HCT116 (cell line): ENCODE results near the gene FTSJ3. TPM values are rescaled to one million over a fixed set of nuclear protein-coding genes. Genes with fewer than 3 reads are reported as not detected.
A peak's percentile ranks its signal among the peaks of the same experiment; 100 is the strongest.

ENCODE experiments used
- ATAC-seq: fragments of 200-7000 bp; cut with Tn5 transposase; 2 replicates; pipeline ENCODE4 v1.9.1; 2020; ENCODE audit warnings: mild to moderate bottlenecking, moderate library complexity
- BruUV-seq: library from RNA; stranded (reverse); fragments of 400-500 nt; replicated peaks from 2 replicates; lab custom pipeline; 2021; lab: Mats Ljungman, UMichigan
- CTCF ChIA-PET: fragments of 300-600 bp; sonication (Branson Sonifier 250); formaldehyde crosslinking; loops from one replicate; lab custom pipeline; 2021; ENCODE audit warnings: antibody characterized with exemption; lab: Charles Lee
- POLR2A ChIA-PET: fragments of 300-600, 350-600 bp; sonication (Branson Sonifier 250); formaldehyde crosslinking; loops from one replicate; lab custom pipeline; 2021; ENCODE audit warnings: antibody characterized with exemption; lab: Charles Lee
- RAD21 ChIA-PET, 2 experiments: fragments of 300-600 bp; sonication (Branson Sonifier 250); formaldehyde crosslinking; loops; one replicate each; lab custom pipeline; 2023; ENCODE audit warnings: low total read pairs in 2 of 2; ENCODE audit not compliant: uncharacterized antibody in 2 of 2, unreplicated experiment in 2 of 2, low non-redundant PET in 1 of 2; lab: Charles Lee
- DNase-seq: peaks from one replicate; pipeline ENCODE4 v3.0.0-alpha.2; 2010; ENCODE audit warnings: low read depth, low spot score
- H2AFZ ChIP-seq: fragments of 200-600 bp; shearing (Covaris generic), sonication (generic); 2 replicates; pipeline ENCODE4 v1.6.1; 2017; ENCODE audit warnings: low read depth, mixed run types, mixed read lengths, antibody characterized with exemption, low read length; ENCODE audit not compliant: poor library complexity, severe bottlenecking
- H3K27ac ChIP-seq: 2 replicates; pipeline ENCODE4 v1.5.1; 2012; ENCODE audit warnings: low read depth, low read length
- H3K27me3 ChIP-seq: fragments of 200-600 bp; sonication (generic); 2 replicates; pipeline ENCODE4 v1.6.1; 2016; ENCODE audit warnings: mixed run types, low read length, mixed read lengths; ENCODE audit not compliant: insufficient read depth
- H3K36me3 ChIP-seq, 2 experiments: fragments of 200-500 bp in 1 of 2; fragments of 200-600 bp in 1 of 2; sonication (Bioruptor generic) in 1 of 2; sonication (generic) in 1 of 2; 2 replicates each; pipeline versions ENCODE4 v1.5.1 to v1.6.1; 2014 to 2016; ENCODE audit warnings: low read length in 2 of 2, inconsistent platforms in 1 of 2, mixed read lengths in 1 of 2, mixed run types in 1 of 2; ENCODE audit not compliant: insufficient read depth in 2 of 2, control insufficient read depth in 1 of 2
- H3K4me1 ChIP-seq, 2 experiments: fragments of 200-600 bp in 1 of 2; sonication (generic) in 1 of 2; 2 replicates each; pipeline versions ENCODE4 v1.5.1 to v1.6.1; 2012 to 2017; ENCODE audit warnings: low read length in 2 of 2, inconsistent platforms in 1 of 2, mild to moderate bottlenecking in 1 of 2, mixed read lengths in 1 of 2, mixed run types in 1 of 2, moderate library complexity in 1 of 2; ENCODE audit not compliant: insufficient read depth in 2 of 2, control insufficient read depth in 1 of 2
- H3K4me2 ChIP-seq: fragments of 200-600 bp; sonication (generic); 2 replicates; pipeline ENCODE4 v1.6.1; 2017; ENCODE audit warnings: mixed run types, low read length, mixed read lengths
- H3K4me3 ChIP-seq, 2 experiments: fragments of 200-600 bp in 1 of 2; sonication (generic) in 1 of 2; replicated peaks in 1 of 2; 2 replicates each; pipeline ENCODE4 v1.5.1; 2011 to 2016; ENCODE audit warnings: low read length in 2 of 2, control low read depth in 1 of 2, low read depth in 1 of 2, mild to moderate bottlenecking in 1 of 2, mixed read lengths in 1 of 2, mixed run types in 1 of 2
- H3K79me2 ChIP-seq: fragments of 200-600 bp; sonication (generic); 2 replicates; pipeline ENCODE4 v1.6.1; 2017; ENCODE audit warnings: mild to moderate bottlenecking, mixed run types, low read length, moderate library complexity, mixed read lengths; ENCODE audit not compliant: insufficient read depth
- H3K9ac ChIP-seq: fragments of 200-600 bp; sonication (generic); 2 replicates; pipeline ENCODE4 v1.6.1; 2016; ENCODE audit warnings: low read length, mixed read lengths
- H3K9me2 ChIP-seq: fragments of 200-600 bp; sonication (generic), shearing (Covaris generic); 2 replicates; pipeline ENCODE4 v1.6.1; 2017; ENCODE audit warnings: mixed run types, mild to moderate bottlenecking, moderate library complexity; ENCODE audit not compliant: insufficient read depth
- H3K9me3 ChIP-seq, 2 experiments: fragments of 200-500 bp in 1 of 2; fragments of 200-600 bp in 1 of 2; sonication (Bioruptor generic) in 1 of 2; sonication (generic) in 1 of 2; 2 replicates each; pipeline ENCODE4 v1.6.1; 2014 to 2017; ENCODE audit warnings: low read length in 2 of 2, mixed read lengths in 2 of 2, inconsistent platforms in 1 of 2, low read depth in 1 of 2, mild to moderate bottlenecking in 1 of 2, mixed run types in 1 of 2, moderate library complexity in 1 of 2; ENCODE audit not compliant: control insufficient read depth in 1 of 2, insufficient read depth in 1 of 2
- H4K20me1 ChIP-seq: fragments of 200-600 bp; sonication (generic), shearing (Covaris generic); 2 replicates; pipeline ENCODE4 v1.6.1; 2017; ENCODE audit warnings: mixed run types, mild to moderate bottlenecking, moderate library complexity; ENCODE audit not compliant: insufficient read depth
- ATF3 ChIP-seq: IDR thresholded peaks from 2 replicates; pipeline ENCODE4 v1.6.1; 2012
- EGR1 ChIP-seq: IDR thresholded peaks from 2 replicates; pipeline ENCODE4 v1.6.1; 2012; ENCODE audit warnings: low read depth
- EZH2 ChIP-seq: fragments of 200-600 bp; sonication (generic); IDR thresholded peaks from 2 replicates; pipeline ENCODE4 v1.6.1; 2017; ENCODE audit warnings: antibody characterized with exemption, mixed run types
- EZH2phosphoT487 ChIP-seq: fragments of 200-600 bp; IDR thresholded peaks from 2 replicates; pipeline ENCODE4 v1.6.1; 2018; ENCODE audit warnings: antibody characterized with exemption, borderline replicate concordance
- FOSL1 ChIP-seq: IDR thresholded peaks from 2 replicates; pipeline ENCODE4 v1.6.1; 2012; ENCODE audit warnings: low read depth
- JUND ChIP-seq: IDR thresholded peaks from 2 replicates; pipeline ENCODE4 v1.6.1; 2012
- MAX ChIP-seq: IDR thresholded peaks from 2 replicates; pipeline ENCODE4 v1.6.1; 2012
- RAD21 ChIP-seq: IDR thresholded peaks from 2 replicates; pipeline ENCODE4 v1.6.1; 2012; ENCODE audit warnings: low read depth, mild to moderate bottlenecking
- SP1 ChIP-seq: IDR thresholded peaks from 2 replicates; pipeline ENCODE4 v1.6.1; 2012; ENCODE audit warnings: low read depth
- ZBTB33 ChIP-seq: IDR thresholded peaks from 2 replicates; pipeline ENCODE4 v1.6.1; 2011; ENCODE audit warnings: mild to moderate bottlenecking, low read length, moderate library complexity; ENCODE audit not compliant: insufficient replicate concordance; ENCODE audit errors: extremely low read depth
- ZFX ChIP-seq: fragments of 450-650 bp; IDR thresholded peaks from 2 replicates; pipeline ENCODE4 v1.6.1; 2017
- ZNF274 ChIP-seq: fragments of 200-500 bp; sonication (Bioruptor generic); IDR thresholded peaks from 2 replicates; pipeline ENCODE4 v1.6.1; 2014; ENCODE audit warnings: mild to moderate bottlenecking, low read depth, low read length, inconsistent platforms
- intact Hi-C: fragments of 100-400 bp; cut with micrococcal nuclease; formaldehyde crosslinking; loops from 2 replicates; pipeline ENCODE4 v1.10.0; 2022
- total RNA-seq: library from RNA; stranded (reverse); gene quantifications from one replicate; pipeline ENCODE4 v1.2.1, GENCODE V29; 2021; ENCODE audit not compliant: unreplicated experiment

FTSJ3 gene
- total RNA-seq, 1 experiment from 2014 or later = 70.9 TPM

GRCh38 chr17:63780928-63781327 lies 46.5 kb downstream of the FTSJ3 start:
- H3K27ac ChIP-seq = no peak overlapping the region
- no peak overlapping the region for H2AFZ ChIP-seq
- no peak overlapping the region for H3K4me3 ChIP-seq
- CTCF ChIA-PET = no interaction called here
- no peaks in the 10 kb centered on the region for H3K9me3 ChIP-seq
- H3K36me3 ChIP-seq = peaks cover 17 to 38% of the 10 kb centered on the region in 2 experiments; a peak in 3 of 4 replicates
- peaks cover 22 to 64% of the 10 kb centered on the region in 2 experiments for H3K4me1 ChIP-seq
- H3K27me3 ChIP-seq = no peaks in the 10 kb centered on the region
- no peak for DNase-seq
- intact Hi-C loops = no loop called here
- ATAC-seq = no peak
- RAD21 ChIA-PET = no interaction called here
- BruUV-seq = no TSS peak
- no peak overlapping the region for H3K9ac ChIP-seq
- POLR2A ChIA-PET = no interaction called here
- TF ChIP-seq JUND (no peak), EGR1 (no peak), ZBTB33 (no peak), SP1 (no peak), ATF3 (no peak), RAD21 (no peak), ZNF274 (no peak), EZH2phosphoT487 (no peak), MAX (no peak), FOSL1 (no peak), ZFX (no peak), EZH2 (no peak)
- peak overlapping the region; percentile 16 for H3K4me2 ChIP-seq
- H3K79me2 ChIP-seq = peaks cover 100% of the 10 kb centered on the region
- no peaks in the 10 kb centered on the region for H3K9me2 ChIP-seq
- H4K20me1 ChIP-seq = peaks cover 51% of the 10 kb centered on the region; the same call in 1 of the 2 replicates
